ENCODE measurements around the gene FAM50B.

The FAM50B gene

GRCh38 chr6:3820563-3820962, 28.6 kb upstream of the FAM50B start:
- no peak for DNase-seq (ENCODE audit: low read depth)

- DNase-seq (ENCODE audit: low read depth) = no peak
These were observed 26.3 kb upstream of the FAM50B start for GRCh38 chr6:3822747-3823445.

- DNase-seq (ENCODE audit: low read depth) = no peak
These were observed 25.5 kb upstream of the FAM50B start for GRCh38 chr6:3823671-3824070.

GRCh38 chr6:3825331-3825831, 23.8 kb upstream of the FAM50B start:
- no peak for DNase-seq (ENCODE audit: low read depth)

DNA sequence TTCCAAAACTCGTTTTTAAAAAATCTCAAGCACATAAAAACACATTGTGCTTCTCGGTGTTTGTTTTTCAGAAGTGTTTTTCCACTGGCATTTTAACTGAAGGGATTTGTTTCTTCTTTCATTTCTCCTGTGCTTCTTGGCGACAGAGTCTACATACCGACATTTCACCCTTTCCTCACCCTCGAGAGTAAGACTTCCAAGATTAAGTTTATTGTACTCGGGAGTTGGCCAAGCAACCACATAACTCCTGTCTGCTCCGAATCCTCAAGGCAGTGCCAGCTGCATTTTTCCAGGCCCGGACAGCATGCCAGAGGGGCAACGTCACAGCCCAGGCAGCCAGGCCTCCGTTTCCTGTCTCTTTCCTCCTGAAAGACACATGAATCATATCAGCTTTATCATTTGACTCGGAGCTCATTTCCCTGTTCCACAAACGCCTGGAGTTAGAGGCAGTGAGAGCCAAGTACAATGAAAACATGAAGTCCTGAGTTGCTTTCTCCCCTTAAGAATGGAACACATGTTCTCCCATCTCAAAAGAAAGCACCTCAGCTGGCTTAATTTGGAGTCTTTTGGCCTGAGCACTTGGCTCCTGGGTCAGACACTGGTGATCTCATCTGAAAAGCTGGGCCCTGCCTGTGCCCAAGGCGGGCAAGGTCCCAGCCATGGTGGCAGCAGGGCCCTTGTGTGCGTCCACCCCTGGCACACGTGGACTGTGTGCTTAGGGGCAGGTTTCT, 23.2 kb upstream of the FAM50B start:
- DNase-seq (ENCODE audit: low read depth) = no peak

DNA sequence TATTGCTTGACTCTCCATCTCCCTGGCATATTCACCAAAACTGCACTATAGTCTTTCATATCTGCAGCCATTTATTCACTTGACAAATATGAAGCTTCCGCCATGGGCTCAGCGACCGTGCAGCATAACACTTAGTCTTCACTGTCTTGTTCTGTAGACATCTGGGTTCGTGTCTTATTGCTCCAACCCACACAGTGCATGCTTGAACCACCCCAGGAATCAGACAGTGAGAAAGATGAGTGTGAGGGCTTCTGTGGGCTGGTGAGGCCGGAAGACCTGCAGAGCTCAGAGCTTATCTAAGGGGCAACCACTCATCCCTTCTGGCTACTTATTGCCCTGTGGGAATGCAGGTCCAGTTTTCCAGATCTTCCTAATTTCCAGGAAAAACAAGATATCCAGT, 19.9 kb upstream of the FAM50B start:
- no peak for DNase-seq (ENCODE audit: low read depth)

DNA sequence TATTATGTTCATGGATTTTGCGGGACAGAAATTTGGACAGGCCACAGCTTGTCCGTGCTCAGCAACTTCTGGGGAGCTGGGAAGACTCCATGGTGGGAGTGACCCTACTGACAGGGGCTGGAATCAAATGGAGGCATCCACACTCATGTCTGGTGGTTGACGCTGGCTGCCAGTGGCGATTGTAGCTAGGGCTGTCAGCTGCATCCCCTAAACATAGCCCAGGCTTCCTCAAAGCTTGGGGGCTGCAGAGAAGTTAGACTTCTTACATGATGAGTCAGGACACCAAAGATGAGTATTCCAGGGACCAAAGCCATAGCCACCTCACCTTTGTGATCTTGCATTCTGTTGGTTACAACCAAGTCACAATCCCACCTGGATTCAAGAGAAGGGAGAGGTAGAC, 18.4 kb upstream of the FAM50B start:
- no peak for DNase-seq (ENCODE audit: low read depth)

- no peak for DNase-seq (ENCODE audit: low read depth)
These were observed 17.2 kb upstream of the FAM50B start for GRCh38 chr6:3831761-3832530.

GRCh38 chr6:3835055-3835731, 14.0 kb upstream of the FAM50B start:
- no peak for DNase-seq (ENCODE audit: low read depth)

GRCh38 chr6:3835785-3836184, 13.4 kb upstream of the FAM50B start:
- no peak for DNase-seq (ENCODE audit: low read depth)

- DNase-seq (ENCODE audit: low read depth) = no peak
These were observed 12.6 kb upstream of the FAM50B start for GRCh38 chr6:3836566-3836965.

DNA sequence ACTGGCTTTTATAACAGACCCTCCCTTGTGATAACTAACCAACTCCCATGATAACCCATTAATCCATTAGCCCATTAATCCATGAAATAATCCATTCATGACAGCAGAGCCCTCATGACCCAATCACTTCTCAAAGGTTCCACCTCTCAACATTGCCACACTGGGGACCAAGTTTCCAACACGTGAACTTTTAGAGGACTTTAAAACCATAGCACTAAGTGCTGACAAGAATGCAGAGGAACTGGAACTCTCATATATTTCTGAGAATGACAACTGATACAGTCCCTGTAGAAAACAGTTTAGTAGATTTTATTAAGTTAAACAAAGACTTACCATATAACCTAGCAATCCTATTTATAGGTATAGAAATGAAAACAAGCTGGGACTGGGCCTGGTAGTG, 11.4 kb upstream of the FAM50B start:
- no peak for DNase-seq (ENCODE audit: low read depth)

GRCh38 chr6:3838992-3839867, 9.9 kb upstream of the FAM50B start:
- no peak for DNase-seq (ENCODE audit: low read depth)

DNA sequence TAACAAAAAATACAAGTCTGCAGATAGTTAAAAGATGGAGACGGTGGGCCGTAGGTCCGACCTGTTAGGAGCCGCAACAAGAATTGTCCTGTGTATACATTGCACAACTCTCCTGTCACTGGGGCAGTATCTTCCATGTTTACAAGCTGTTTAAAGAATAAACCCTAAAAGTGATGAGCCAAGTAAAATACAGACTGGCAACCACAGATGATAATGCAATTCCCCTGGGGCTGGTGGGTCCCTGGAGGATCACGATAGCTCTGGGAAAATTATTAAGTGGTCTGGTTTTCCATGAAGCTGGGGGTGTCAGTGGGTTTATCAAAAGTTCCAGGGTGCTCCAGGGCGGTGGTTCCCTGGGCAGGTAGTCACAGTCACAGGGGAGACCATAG, 8.1 kb upstream of the FAM50B start:
- DNase-seq (ENCODE audit: low read depth) = no peak

DNA sequence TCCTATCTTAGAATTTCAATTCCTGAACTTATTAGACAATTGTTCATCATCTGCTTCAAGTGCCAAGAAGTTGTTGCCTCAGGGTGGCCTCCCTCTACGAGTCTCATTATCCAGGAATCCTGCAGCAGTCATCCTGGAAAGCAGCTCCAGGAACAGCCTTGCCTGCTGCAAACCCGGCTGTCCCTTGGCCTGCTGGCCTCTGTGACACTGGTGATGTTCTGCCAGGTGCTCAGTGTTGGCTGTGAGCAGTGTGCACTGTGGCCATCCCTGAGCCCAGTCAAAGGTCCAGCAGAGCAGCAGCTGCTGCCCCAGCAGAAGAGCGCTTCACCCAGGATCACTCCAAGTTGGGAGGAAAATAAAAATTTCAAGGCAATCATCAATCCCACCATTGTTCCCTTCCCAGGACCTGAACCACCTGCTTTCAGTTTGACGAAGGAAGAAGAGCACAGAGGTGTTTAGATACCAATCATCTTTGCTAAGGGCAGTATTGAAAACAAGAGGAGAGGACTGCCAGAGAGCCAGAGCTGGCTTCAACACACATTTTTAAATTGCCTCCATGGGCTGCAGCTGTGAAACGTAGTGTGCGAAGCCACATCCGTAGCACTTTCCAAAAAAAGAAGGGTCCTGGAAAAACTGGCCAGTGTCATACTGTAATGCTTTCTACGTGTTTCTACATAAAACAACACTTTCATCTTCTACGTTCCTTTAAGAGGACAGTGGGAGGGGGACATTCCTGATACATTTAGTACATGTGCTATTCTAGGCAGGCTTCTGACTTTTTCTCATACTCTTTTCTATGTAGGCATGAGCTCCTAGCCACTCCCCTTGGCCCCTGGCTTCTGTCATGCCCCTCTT, 7.2 kb upstream of the FAM50B start:
- no peak for DNase-seq (ENCODE audit: low read depth)

DNA sequence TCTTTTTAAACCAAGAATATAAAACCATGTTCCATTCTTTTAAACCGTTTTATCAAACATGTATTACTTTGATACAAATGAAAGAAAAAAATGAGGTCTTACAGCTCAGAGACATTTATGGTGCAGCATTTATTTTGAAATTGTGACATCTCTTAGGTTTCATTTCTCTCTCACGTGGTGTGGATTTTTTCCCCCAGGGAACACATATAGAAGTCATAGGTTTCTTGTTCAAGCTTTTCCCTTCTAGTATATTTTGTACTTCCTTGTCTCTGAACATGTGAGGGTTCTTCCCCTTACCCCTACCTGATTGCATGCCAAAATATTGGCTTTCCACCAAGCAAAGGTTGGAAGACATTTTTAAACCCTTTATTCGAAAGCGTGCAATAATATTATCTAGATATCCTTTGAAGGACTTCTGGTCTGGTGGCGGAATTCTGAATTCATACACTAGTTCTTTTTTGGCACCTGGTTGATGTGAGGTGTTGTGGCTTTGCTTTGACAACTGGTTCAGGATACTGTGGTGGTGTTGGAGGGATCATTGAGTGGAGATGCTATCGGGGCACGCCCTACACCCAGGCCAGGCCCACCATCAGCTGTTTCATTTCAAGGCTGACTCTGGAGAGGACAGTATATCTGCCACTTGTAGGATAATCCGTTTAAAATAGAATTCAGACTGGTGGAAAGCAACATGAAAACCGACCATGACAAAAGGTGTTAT, 5.6 kb upstream of the FAM50B start:
- DNase-seq (ENCODE audit: low read depth) = no peak

DNA sequence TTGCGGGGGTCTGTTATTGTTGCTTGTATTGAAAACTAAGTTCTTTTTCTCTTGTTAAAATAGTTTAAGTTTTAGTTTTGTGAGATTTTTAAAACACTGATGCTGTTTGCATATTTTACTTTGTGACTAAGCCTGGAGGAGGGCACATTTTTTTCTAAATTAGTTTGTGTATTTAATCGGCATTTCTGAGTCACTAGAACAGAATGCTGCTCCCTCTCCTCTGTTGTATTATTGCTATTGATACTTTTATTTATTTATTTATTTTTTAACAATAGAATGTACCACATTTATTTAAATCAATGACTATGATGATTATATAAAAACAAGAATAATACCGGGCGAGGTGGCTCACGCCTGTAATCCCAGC, 5.1 kb upstream of the FAM50B start:
- DNase-seq (ENCODE audit: low read depth) = no peak

DNA sequence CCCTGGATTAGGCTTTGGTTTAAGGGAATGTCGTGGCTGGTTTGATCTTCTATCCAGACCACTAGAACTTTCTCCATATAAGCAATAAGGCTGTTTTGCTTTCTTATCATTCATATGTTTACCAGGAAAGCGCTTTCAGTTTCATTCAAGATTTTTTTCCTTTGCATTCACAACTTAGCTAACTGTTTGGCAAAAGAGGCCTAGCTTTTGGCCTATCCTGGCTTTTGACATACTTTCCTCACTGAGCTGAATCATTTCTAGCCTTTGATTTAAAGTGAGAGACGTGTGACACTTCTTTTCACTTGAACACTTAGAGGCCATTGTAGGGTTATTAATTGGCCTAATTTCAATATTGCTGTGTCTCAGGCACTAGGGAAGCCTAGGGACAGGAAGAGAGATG, 1.7 kb upstream of the FAM50B start:
- DNase-seq (ENCODE audit: low read depth) = no peak

DNA sequence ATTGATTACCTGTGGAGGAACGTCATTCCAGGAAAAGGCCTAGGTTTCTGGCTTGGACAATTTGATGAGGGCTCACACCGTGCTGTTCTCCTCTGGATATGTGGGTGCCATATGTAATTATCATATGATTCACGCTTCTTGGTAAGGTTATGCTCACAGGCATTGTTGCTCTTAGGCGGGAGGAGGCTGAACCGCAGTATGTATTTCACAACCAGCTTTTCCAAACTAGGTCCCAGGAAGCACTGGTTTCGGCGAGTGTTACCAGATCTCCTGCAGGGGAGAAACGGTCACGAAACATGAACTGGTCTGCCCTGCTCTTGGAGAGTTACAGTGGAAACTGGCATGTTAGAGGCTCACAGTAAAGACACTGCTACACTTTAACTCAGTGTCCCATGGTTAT, 793 bp upstream of the FAM50B start:
- no peak for DNase-seq (ENCODE audit: low read depth)

Measured in activated T-helper 1 cell treated with Interleukin-2 at 50 U/mL for 16 hours (primary cell).